Fibroblast of lung (primary cell): ENCODE measurements around the gene SGK1. TPM values are rescaled to one million over a fixed set of nuclear protein-coding genes. Genes with fewer than 3 reads are reported as not detected.

ENCODE experiments used
- DNase-seq, 2 donors: peaks; one replicate each; pipeline versions ENCODE4 v3.0.0 to v3.0.0-alpha.2; 2010; ENCODE audit warnings: low read depth in 2 of 2
- H2AFZ ChIP-seq: 2 replicates; pipeline ENCODE4 v1.5.1; 2012; ENCODE audit warnings: low read length, control low read depth, inconsistent platforms
- H3K27ac ChIP-seq: 2 replicates; pipeline ENCODE4 v1.5.1; 2011; ENCODE audit warnings: low read length, control low read depth; ENCODE audit not compliant: insufficient read depth
- H3K27me3 ChIP-seq: 2 replicates; pipeline ENCODE4 v1.5.1; 2011; ENCODE audit warnings: mild to moderate bottlenecking, low read length; ENCODE audit not compliant: control insufficient read depth, insufficient read depth
- H3K36me3 ChIP-seq: 2 replicates; pipeline ENCODE4 v1.5.1; 2011; ENCODE audit warnings: low read length; ENCODE audit not compliant: control insufficient read depth, insufficient read depth
- H3K4me1 ChIP-seq: 2 replicates; pipeline ENCODE4 v1.5.1; 2011; ENCODE audit warnings: low read length; ENCODE audit not compliant: control insufficient read depth, insufficient read depth; ENCODE audit errors: extremely low read depth
- H3K4me2 ChIP-seq: 2 replicates; pipeline ENCODE4 v1.5.1; 2011; ENCODE audit warnings: low read length, control low read depth; ENCODE audit not compliant: insufficient read depth; ENCODE audit errors: extremely low read depth
- H3K4me3 ChIP-seq, 4 experiments: fragments of 200-600 bp in 1 of 4; sonication (generic) in 1 of 4; replicated peaks in 1 of 4; 2 replicates each; pipeline ENCODE4 v1.5.1; 2011 to 2016; ENCODE audit warnings: low read length in 4 of 4, low read depth in 3 of 4, mild to moderate bottlenecking in 3 of 4, control low read depth in 2 of 4, inconsistent platforms in 1 of 4, mixed read lengths in 1 of 4; ENCODE audit not compliant: insufficient read depth in 1 of 4; ENCODE audit errors: control extremely low read depth in 1 of 4
- H3K79me2 ChIP-seq: 2 replicates; pipeline ENCODE4 v1.5.1; 2012; ENCODE audit warnings: mild to moderate bottlenecking, low read length, inconsistent platforms; ENCODE audit not compliant: control insufficient read depth, insufficient read depth
- H3K9ac ChIP-seq: 2 replicates; pipeline ENCODE4 v1.5.1; 2011; ENCODE audit warnings: mild to moderate bottlenecking, low read length, control low read depth; ENCODE audit not compliant: insufficient read depth
- H3K9me3 ChIP-seq: 2 replicates; pipeline ENCODE4 v1.5.1; 2012; ENCODE audit warnings: low read depth, low read length; ENCODE audit not compliant: control insufficient read depth, insufficient read depth
- H4K20me1 ChIP-seq: 2 replicates; pipeline ENCODE4 v1.5.1; 2011; ENCODE audit warnings: low read length; ENCODE audit not compliant: control insufficient read depth, insufficient read depth; ENCODE audit errors: extremely low read depth
- CTCF ChIP-seq, 2 donors: IDR thresholded peaks in 1 of 2; conservative IDR thresholded peaks in 1 of 2; 1 replicate in 1 of 2; 2 replicates in 1 of 2; pipeline ENCODE4 v1.5.1; 2011 to 2012; ENCODE audit warnings: low read length in 2 of 2, control low read depth in 1 of 2, inconsistent platforms in 1 of 2, low read depth in 1 of 2, mild to moderate bottlenecking in 1 of 2
- EZH2 ChIP-seq: IDR thresholded peaks from 2 replicates; pipeline ENCODE4 v1.5.1; 2012; ENCODE audit warnings: low read length, control low read depth, mild to moderate bottlenecking; ENCODE audit errors: missing control alignments
- polyA plus RNA-seq, 2 donors: library from polyadenylated mRNA; depleted of rRNA in 1 of 2; stranded (reverse) in 1 of 2; unstranded in 1 of 2; fragments of >200 nt; gene quantifications; 2 replicates each; pipeline ENCODE4 v1.2.1, GENCODE V29; 2011 to 2012; ENCODE audit warnings: missing spikeins in 1 of 2
- total RNA-seq: library from RNA; depleted of rRNA; stranded (reverse); fragments of >200 nt; gene quantifications from 2 replicates; pipeline ENCODE4 v1.2.1, GENCODE V29; 2014

The SGK1 gene
- total and polyA plus RNA-seq, 2 donors (not counting 1 experiment from before 2014, with no cell fraction given), result 132 to 154 TPM

- H2AFZ ChIP-seq, result no peak overlapping the region
- no peaks in the 10 kb centered on the region for H3K36me3 ChIP-seq
- no peaks in the 10 kb centered on the region for H4K20me1 ChIP-seq
- no peaks in the 10 kb centered on the region for H3K79me2 ChIP-seq
- H3K9me3 ChIP-seq, result no peaks in the 10 kb centered on the region
- no peak overlapping the region for H3K4me3 ChIP-seq
- no peaks in the 10 kb centered on the region for H3K4me1 ChIP-seq
- no peak for DNase-seq
- no peak for TF ChIP-seq CTCF (conservative IDR thresholded peaks at IDR 0.05 in 1 of 2, IDR thresholded peaks at IDR 0.05 in 1 of 2; ENCODE audit: low read depth in 1 of 2, low read length in 2 of 2)
- TF ChIP-seq EZH2, result no peak
- no peaks in the 10 kb centered on the region for H3K27me3 ChIP-seq
- no peak overlapping the region for H3K9ac ChIP-seq
- no peak overlapping the region for H3K4me2 ChIP-seq
- H3K27ac ChIP-seq, result no peak overlapping the region
Observed at GRCh38 chr6:134343066-134343465, 25.2 kb upstream of the SGK1 start.

- Histone ChIP-seq H3K9ac (no peak overlapping the region), H4K20me1 (no peaks in the 10 kb centered on the region), H3K4me1 (no peaks in the 10 kb centered on the region), H3K27me3 (no peaks in the 10 kb centered on the region), H2AFZ (no peak overlapping the region), H3K9me3 (no peaks in the 10 kb centered on the region), H3K27ac (no peak overlapping the region), H3K79me2 (no peaks in the 10 kb centered on the region), H3K4me2 (no peak overlapping the region), H3K4me3 (no peak overlapping the region), H3K36me3 (no peaks in the 10 kb centered on the region)
- no peak for TF ChIP-seq EZH2
- TF ChIP-seq CTCF (conservative IDR thresholded peaks at IDR 0.05 in 1 of 2, IDR thresholded peaks at IDR 0.05 in 1 of 2; ENCODE audit: low read depth in 1 of 2, low read length in 2 of 2), result no peak
- no peak for DNase-seq
Observed at GRCh38 chr6:134341999-134342567, 24.2 kb upstream of the SGK1 start.

GRCh38 chr6:134340179-134340975, 22.5 kb upstream of the SGK1 start:
- Histone ChIP-seq H3K27me3 (no peaks in the 10 kb centered on the region), H3K9ac (no peak overlapping the region), H3K79me2 (no peaks in the 10 kb centered on the region), H2AFZ (no peak overlapping the region), H3K27ac (no peak overlapping the region), H3K9me3 (no peaks in the 10 kb centered on the region), H3K36me3 (no peaks in the 10 kb centered on the region), H3K4me1 (no peaks in the 10 kb centered on the region), H3K4me2 (no peak overlapping the region), H4K20me1 (no peaks in the 10 kb centered on the region), H3K4me3 (no peak overlapping the region)
- no peak for DNase-seq
- TF ChIP-seq EZH2 (no peak), CTCF (conservative IDR thresholded peaks at IDR 0.05 in 1 of 2, IDR thresholded peaks at IDR 0.05 in 1 of 2; ENCODE audit: low read depth in 1 of 2, low read length in 2 of 2) (no peak)
